DND-41 (cell line): ENCODE data around the gene ERC1.

Experiments
- CTCF ChIP-seq: IDR thresholded peaks from 2 replicates; pipeline ENCODE4 v1.5.1; 2012; ENCODE audit warnings: borderline replicate concordance, low read length, moderate library complexity, mild to moderate bottlenecking; ENCODE audit not compliant: poor library complexity, severe bottlenecking; ENCODE audit errors: extremely low read depth
- EZH2 ChIP-seq: IDR thresholded peaks from 3 replicates; pipeline ENCODE4 v1.6.1; 2012; ENCODE audit warnings: borderline replicate concordance, low read depth, mild to moderate bottlenecking, moderate library complexity, low read length, inconsistent platforms; ENCODE audit not compliant: severe bottlenecking

DNA sequence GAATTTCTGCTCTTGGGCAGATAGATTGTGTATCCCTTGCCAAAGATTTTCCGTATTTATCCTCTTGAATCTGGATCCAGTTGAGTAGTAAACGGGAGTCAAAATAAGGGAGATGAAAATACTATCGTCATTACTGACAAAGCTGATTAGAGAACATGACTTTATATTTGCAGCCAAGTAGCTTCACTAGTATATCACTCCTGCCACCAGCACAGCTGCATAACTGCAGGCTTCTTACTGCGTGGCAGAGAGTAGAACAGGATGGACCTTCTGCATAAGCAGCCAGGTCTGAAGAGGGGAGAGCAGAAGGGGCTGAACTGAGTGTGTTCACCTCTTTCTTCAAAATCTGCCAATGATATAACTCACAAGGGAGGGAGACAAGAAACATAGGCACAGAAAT lies 319.6 kb downstream of the ERC1 start:
- no peak for TF ChIP-seq CTCF
- TF ChIP-seq EZH2 = no peak
